ENCODE data around the gene ANP32A.

GRCh38 chr15:68789534-68790241 is 31.0 kb downstream of the ANP32A start:
- no peak for TF ChIP-seq CTCF (IDR thresholded peaks at IDR 0.05)
- TF ChIP-seq POLR2A (IDR thresholded peaks at IDR 0.05) = no peak
